ENCODE data around the gene ZNF670.
"Not testable (repeated sequence)": the region's sequence is repeated elsewhere in the genome, so short reads cannot be mapped to it uniquely, and the experiment has no call there.

Gene ZNF670

GRCh38 chr1:247078258-247079140, at the start of gene ZNF670:
ZNF670 (minus strand) TSS chr1:247078811; CDS start chr1:247078596, 215 bp downstream.
- DNase-seq (ENCODE audit: low read depth in 2 of 2): peak; percentile 73 to 74

- DNase-seq (ENCODE audit: low read depth in 2 of 2): not testable (repeated sequence)
Measured at GRCh38 chr1:247127519-247128282, 49.1 kb upstream of the ZNF670 start.

GRCh38 chr1:247126601-247127000, 48.0 kb upstream of the ZNF670 start:
- DNase-seq (ENCODE audit: low read depth in 2 of 2): not testable (repeated sequence)

DNA sequence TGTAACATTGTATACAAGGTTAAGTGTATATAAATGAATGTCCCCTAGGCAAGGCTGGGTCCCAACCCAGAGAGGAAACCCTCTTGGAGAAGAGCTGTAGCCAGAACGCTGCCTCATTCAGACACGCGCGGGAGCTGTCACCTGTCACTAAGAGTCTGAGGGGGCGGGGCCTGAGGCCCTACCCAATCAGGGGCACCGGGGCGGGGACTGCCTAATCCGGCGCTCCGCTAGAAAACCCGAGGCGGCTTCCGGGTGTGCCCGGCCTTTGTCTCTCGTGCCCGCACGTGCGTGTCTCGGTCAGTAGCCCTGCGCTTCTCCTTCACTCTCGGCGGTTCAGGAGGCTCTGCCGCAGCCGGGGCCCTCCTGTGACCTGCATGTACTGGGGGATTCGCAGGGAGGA, 47.6 kb upstream of the ZNF670 start:
- not testable (repeated sequence) for DNase-seq (ENCODE audit: low read depth in 2 of 2)

- no peak for DNase-seq (ENCODE audit: low read depth in 2 of 2)
Measured at GRCh38 chr1:247121382-247121781, 42.8 kb upstream of the ZNF670 start.

- DNase-seq (ENCODE audit: low read depth in 2 of 2): not testable (repeated sequence)
Measured at GRCh38 chr1:247120408-247120668, 41.7 kb upstream of the ZNF670 start.

DNA sequence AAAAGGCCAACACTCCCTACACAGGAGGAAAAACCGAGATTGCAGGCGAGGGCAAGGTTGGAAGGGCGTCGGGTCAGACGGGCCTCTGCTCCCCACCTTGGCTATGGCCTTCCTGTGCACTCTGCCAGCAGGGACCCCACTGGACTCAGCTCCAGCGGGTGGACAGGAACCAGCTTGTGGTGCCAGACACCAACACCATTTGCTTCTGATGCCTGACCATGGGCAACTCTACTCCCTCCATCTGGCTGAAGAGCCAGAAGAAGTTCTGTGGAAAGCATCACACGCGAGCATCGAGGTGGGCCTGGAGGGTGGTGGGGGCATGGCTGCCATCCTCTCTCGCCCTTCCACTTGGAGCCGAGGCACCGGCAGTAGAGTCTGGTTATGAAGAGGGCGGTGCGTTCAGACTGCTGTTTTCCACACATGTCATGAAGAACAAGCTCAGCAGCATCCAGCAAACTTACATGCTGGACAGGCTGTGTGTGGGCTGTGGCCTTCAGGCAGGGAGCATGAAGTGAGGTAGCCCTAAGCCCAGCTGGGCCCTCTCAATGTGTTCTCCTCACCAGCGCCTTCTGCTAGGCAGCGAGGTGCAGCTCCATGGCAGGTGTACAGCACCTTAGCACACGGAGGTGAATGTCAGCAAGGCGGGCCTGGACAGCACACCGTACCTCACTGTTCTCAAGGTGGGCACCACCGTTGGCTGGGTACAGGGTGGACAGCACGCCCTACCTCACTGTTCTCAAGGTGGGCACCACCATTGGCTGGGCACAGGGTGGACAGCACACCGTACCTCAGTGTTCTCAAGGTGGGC, 41.2 kb upstream of the ZNF670 start:
- DNase-seq (ENCODE audit: low read depth in 2 of 2): no peak

- no peak for DNase-seq (ENCODE audit: low read depth in 2 of 2)
Measured at GRCh38 chr1:247118946-247119446, 40.4 kb upstream of the ZNF670 start.

DNA sequence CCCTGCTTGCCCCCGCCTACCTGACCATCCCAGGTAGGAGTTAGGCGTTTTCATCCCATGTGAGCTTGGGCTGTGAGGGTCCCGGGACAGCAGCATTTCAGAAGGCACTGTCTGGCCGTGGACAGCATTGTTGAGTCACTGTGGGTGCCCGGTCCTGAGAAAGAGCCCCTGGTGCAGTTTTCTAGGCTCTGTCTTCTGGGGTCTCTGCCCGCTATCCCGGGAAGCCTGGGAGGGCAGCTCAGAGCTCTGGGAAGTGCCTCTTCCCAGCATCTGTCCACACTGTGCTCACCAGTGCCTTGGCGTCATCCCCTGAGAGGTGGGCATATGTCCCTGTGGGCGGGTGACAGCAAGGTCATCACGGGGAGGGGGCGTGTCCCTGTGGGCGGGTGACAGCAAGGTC, 36.9 kb upstream of the ZNF670 start:
- no peak for DNase-seq (ENCODE audit: low read depth in 2 of 2)

DNA sequence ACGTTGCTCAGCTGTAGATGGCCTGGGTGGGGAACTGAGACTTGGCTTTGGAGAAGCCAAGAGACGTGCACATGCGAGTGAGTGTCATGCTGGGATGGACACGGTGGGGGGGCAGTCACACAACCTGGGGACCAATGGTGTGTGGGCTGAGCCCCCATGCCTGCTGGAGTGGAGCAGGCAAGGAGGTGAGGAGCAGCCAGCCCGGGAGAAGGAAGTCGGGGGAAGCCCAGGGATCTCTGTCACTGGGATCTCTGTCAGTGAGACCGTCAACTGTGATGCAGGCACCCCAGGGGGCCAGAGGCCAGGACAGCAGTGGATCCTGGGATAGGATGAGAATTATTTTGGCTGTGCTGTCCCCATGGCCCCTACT, 36.5 kb upstream of the ZNF670 start:
- DNase-seq (ENCODE audit: low read depth in 2 of 2): no peak

DNA sequence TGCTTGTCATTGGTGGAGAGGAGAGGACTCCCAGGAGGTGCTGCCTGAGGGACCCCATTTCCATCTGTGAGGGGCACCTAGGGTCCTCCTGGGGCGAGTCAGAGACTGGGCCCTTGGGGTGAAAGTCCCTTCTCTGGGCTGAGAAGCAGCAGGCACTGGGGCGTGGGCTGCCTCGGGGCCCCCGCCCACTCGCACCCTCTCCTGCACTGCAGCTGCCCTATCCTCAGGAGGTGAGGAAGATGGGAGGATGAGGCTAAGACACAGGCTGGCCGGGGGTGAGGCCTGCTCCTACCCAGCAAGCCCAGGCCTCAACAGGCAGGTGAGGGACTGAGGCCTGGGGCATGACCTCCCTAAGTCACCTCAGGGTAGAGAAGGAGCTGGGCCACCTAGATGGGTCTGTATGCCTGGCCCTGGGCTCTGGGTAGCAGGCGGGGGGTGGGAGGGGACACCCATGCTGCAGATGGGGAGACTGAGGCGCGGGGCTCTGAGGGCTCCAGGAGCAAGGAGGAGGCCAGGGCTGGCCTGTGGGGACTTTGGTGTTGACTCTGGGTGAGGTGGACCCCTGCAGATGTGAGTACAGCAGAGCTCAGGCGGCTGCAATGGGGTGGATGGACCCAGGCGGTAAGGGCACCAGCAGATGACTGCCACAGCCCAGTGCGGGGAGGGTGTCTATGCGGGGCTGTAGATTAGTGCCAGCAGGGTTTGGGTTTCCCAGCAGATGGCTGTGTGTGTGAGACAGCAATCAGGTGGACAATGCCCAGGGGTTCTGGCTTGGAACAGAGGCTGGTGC, 35.9 kb upstream of the ZNF670 start:
- no peak for DNase-seq (ENCODE audit: low read depth in 2 of 2)

DNA sequence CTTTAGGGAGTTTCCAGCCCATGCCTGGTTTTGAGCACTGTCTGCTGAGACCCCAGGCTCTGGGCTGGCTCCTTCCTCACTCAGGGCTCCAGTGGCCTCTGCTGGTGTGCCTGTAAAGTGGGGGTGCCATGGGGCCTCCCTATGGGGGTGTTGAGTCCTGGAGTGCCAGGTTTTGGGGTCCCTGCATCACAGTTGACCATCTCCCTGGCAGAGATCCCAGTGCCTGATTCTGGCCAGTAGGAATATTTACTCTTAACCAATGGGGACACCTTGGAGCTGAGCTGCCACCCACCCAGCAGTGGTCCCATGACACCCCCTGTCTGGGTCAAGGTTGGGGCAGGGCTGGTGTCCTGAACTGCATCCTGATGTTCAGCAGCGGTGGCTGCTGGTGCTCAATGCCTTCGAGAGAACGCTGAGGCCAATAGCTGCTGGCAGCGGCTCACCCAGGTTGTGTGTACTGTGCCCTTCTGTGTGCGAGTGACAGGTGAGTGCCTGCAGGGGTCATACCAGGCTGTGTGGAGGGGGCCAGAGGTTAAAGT, 35.2 kb upstream of the ZNF670 start:
- DNase-seq (ENCODE audit: low read depth in 2 of 2): no peak

- DNase-seq (ENCODE audit: low read depth in 2 of 2): no peak
Measured at GRCh38 chr1:247113094-247113497, 34.5 kb upstream of the ZNF670 start.

- DNase-seq (ENCODE audit: low read depth in 2 of 2): no peak
Measured at GRCh38 chr1:247112479-247112781, 33.8 kb upstream of the ZNF670 start.

DNA sequence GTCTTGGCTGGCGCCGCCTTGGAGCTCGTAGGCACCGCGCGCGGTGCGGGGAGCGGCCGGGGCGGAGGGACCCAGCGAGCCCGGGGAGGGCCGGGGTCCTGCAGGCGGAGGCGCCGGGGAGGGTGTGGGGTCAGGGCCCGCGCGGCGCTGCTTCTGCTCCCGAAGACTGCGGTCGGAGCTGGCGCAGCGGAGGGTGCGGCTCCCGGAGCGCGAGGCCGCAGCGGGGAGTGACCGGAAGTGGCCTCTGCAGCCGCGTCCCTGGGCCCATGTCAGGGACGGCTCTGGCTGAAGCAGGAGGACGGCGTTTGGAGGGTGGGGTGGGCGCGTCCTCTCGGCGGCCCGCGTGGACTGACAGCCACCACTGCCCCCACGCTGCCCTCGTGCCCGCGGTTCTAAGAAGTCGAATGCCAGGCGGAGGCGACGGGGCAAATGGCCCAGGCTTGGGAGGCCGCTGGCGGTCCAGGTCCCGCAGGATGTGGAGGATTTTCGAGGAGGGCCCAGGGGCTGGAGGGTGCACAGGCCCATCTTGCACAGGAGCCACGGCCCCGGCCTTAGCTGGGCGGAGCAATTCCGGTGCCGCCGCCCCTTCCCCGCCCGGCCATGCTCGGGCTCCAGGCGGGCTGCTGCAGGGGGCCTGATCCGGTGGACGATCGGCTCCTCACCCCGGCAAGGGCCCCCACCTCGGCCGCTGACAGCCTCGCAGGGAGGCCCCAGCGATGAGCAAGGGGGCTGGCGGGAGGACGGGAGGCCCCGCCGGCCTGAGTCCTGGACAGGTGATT, 33.3 kb upstream of the ZNF670 start:
- DNase-seq (ENCODE audit: low read depth in 2 of 2): no peak

DNA sequence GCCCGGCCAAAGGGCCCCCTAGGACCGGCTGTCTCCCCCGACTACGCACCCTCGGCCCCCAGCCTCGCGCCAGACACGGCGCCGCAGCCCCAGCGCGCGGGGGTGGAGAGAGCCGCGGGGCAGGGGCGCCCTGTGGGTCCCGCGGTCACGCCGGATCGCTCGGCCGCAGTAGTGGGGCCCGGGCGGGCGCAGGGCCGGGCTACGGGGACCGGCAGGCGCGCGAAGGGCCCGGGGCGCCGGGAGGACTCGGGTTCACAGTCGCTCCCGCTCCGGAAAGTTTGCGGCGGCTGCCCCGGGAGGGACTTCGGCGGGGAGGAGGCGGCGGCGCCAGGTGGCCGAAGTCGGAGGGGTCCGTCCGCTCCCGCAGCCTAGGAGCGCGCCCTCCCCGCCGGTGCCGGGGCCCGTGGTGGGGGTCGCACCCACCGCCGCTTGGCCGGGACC, 32.7 kb upstream of the ZNF670 start:
- DNase-seq (ENCODE audit: low read depth in 2 of 2): no peak

DNA sequence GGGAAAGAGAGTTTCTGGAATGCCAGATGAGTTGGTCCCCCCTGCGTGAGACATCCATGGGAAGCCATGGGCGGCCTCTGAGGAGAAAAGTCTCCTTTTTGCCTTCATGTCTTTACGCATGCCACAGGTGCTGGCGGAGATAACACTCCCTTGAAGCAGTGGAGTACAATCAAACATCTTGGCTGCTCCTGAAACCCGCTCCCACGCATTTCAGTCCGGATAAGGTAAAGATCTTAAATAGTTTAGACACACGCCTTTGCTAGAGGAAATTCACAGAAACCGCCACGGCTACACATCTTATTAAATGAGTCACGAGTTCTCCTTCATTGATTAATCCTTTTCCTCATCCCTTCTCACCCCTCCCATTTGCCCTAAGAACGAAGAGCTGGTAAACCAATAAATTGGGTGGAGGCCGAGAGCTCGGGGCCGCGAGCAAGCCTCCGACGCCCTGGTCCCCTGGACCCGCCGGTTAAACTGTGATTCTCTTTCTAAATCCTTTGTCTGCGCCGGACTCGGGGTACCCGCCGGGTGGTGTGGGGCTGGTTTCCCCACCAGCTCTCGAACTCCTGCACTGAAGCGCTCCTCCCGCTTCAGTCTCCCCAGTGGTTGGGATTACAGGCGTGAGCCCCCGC, 32.1 kb upstream of the ZNF670 start:
- no peak for DNase-seq (ENCODE audit: low read depth in 2 of 2)

DNA sequence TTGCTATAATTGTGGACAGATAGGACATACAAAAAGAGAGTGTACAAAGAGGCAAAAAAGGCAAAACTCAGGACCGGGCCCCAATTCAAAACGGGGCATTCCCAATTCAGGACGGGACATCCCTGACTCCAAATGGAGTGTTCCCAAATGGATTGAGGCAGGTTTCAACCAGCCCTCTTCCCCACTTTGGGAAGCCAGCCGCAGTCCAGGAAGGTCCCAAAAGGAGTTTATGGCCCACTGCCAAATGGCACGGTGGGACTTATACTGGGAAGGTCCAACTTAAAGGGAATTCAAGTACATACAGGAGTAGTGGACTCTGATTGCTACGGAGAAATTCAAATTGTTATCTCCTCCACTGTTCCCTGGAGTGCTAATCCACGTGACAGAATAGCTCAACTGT, 29.1 kb upstream of the ZNF670 start:
- DNase-seq (ENCODE audit: low read depth in 2 of 2): no peak

DNA sequence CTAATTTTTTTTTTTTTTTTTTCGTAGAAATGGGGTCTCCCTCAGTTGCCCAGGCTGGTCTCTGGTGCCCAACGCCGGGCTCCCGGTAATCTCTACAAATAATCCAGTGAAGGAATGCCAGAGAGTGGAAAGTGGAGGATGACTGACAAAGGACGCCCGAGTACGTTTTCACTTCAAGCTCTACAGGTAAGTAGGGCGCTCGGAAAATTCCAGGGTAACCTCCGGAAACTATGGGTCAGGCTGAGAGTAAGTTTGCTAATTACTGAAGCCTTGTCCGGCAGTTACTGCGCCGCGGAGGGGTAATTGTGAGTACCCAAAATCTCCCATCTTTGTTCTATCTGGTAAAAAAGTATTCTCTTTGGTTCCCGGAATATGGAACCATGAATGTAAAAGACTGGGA, 27.4 kb upstream of the ZNF670 start:
- no peak for DNase-seq (ENCODE audit: low read depth in 2 of 2)

DNA sequence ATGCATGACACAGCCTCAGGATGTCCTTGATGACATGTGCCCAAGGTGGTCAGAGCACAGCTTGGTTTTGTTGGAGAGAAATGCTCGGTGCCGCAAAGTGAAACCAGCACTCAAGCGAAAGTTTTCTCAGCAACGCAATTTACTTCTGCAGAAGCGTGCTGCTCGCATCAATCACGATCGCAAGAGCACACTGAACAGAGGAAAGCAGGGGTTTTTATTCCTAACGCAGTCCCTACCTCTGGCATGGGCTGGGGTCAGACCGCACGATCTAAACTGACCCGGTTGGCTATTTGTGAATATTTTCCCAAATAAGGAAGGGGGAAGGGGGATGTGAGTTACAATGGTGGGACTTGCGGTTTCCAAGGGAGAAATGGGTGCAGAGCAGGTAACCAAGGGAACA, 26.4 kb upstream of the ZNF670 start:
- no peak for DNase-seq (ENCODE audit: low read depth in 2 of 2)
